ENCODE results near the gene NTM.

The NTM gene

DNA sequence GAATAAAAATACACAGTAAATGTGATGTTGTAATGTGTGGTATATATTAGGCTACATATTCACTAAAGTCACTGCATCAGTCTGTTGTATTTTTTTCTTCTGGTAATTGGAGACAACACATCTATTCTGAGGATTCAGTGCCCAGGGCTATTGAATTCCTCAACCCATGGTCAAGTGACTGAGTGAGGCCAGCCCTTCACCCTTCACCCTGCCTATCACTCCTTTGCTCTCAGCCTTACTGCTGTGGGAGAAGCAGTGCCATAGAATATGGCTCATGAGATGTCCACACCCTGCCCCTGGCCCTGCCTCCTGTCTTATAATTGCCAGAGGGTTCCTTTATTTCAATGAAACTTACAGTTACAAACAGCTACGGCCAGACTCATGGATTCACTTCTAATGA, 295.6 kb downstream of the NTM start:
- no peak overlapping the region for H3K4me2 ChIP-seq (ENCODE audit: low read length, poor library complexity, severe bottlenecking)
- H2BK5ac ChIP-seq (ENCODE audit: low read depth, low read length, poor library complexity, severe bottlenecking) = no peak overlapping the region
- no peak overlapping the region for H4K8ac ChIP-seq (ENCODE audit: low read length)
- 81% methylated on average over 1 of the region's 1 CpG for WGBS
- H3K36me3 ChIP-seq (ENCODE audit: control insufficient read depth in 1 of 2, insufficient read depth in 2 of 2, low read depth in 1 of 2, low read length in 2 of 2) = no peaks in the 10 kb centered on the region
- H3K9ac ChIP-seq (ENCODE audit: low read length) = no peak overlapping the region
- H3K27ac ChIP-seq (ENCODE audit: low read length, poor library complexity, severe bottlenecking) = no peak overlapping the region
- no peak overlapping the region for H3K18ac ChIP-seq (ENCODE audit: low read depth in 1 of 2, low read length in 2 of 2)
- no peak overlapping the region for H4K91ac ChIP-seq (ENCODE audit: low read length)
- H2BK12ac ChIP-seq (ENCODE audit: low read length in 2 of 2) = no peak overlapping the region
- H2BK120ac ChIP-seq (ENCODE audit: low read depth, low read length) = no peak overlapping the region
- H2AFZ ChIP-seq (ENCODE audit: low read depth, low read length) = no peak overlapping the region
- no peaks in the 10 kb centered on the region for H3K79me1 ChIP-seq (replicated peaks; ENCODE audit: low read length, poor library complexity, severe bottlenecking)
- H3K4me1 ChIP-seq (ENCODE audit: control insufficient read depth, insufficient read depth, low read depth, low read length) = no peaks in the 10 kb centered on the region
- peaks cover 0 to 13% of the 10 kb centered on the region in 2 experiments for H3K27me3 ChIP-seq (ENCODE audit: control insufficient read depth in 1 of 2, insufficient read depth in 1 of 2, low read length in 2 of 2)
- no peak overlapping the region for H3K23ac ChIP-seq (ENCODE audit: low read length in 2 of 2)
- H2AK5ac ChIP-seq (ENCODE audit: low read length, severe bottlenecking) = no peak overlapping the region
- H3K4ac ChIP-seq (ENCODE audit: low read depth in 1 of 2, low read length in 2 of 2) = no peak overlapping the region
- no peak overlapping the region for H2BK15ac ChIP-seq (ENCODE audit: low read depth, poor library complexity, severe bottlenecking)
- H3K9me3 ChIP-seq (ENCODE audit: control insufficient read depth, low read length) = no peaks in the 10 kb centered on the region
- H3K4me3 ChIP-seq (ENCODE audit: insufficient read depth in 1 of 2, low read depth in 1 of 2, low read length in 2 of 2) = no peak overlapping the region
- DNase-seq = no peak
- H3K14ac ChIP-seq (ENCODE audit: low read length in 2 of 2) = no peak overlapping the region

DNA sequence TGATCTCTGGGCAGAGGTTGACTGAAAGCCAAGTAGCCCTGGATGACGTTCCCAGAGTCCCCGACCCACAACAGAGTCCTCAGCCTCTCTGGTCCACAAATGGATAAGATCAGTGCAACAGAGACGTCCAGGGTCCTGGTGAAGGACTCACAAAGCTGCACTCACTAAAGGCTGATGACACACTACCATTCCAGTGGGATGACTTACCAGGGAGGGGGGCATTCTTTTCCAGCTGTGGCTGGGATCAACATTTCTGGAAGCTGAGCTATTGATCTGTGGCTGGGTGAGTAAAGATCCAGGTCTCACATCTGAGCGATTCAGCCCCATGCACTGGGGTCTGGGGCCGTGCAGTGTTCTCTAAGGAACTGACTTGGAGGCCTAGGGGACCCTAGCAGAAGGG, 296.2 kb downstream of the NTM start:
- no peaks in the 10 kb centered on the region for H3K4me1 ChIP-seq (ENCODE audit: control insufficient read depth, insufficient read depth, low read depth, low read length)
- no peak overlapping the region for H2BK120ac ChIP-seq (ENCODE audit: low read depth, low read length)
- no peak overlapping the region for H2AK5ac ChIP-seq (ENCODE audit: low read length, severe bottlenecking)
- no peak overlapping the region for H4K91ac ChIP-seq (ENCODE audit: low read length)
- no peak overlapping the region for H2BK5ac ChIP-seq (ENCODE audit: low read depth, low read length, poor library complexity, severe bottlenecking)
- no peak overlapping the region for H3K14ac ChIP-seq (ENCODE audit: low read length in 2 of 2)
- H2AFZ ChIP-seq (ENCODE audit: low read depth, low read length) = no peak overlapping the region
- peaks cover 0 to 10% of the 10 kb centered on the region in 2 experiments for H3K27me3 ChIP-seq (ENCODE audit: control insufficient read depth in 1 of 2, insufficient read depth in 1 of 2, low read length in 2 of 2)
- H4K8ac ChIP-seq (ENCODE audit: low read length) = no peak overlapping the region
- no peak overlapping the region for H3K4ac ChIP-seq (ENCODE audit: low read depth in 1 of 2, low read length in 2 of 2)
- 56% methylated on average over 5 of the region's 5 CpGs for WGBS
- H3K23ac ChIP-seq (ENCODE audit: low read length in 2 of 2) = no peak overlapping the region
- no peak overlapping the region for H3K4me3 ChIP-seq (ENCODE audit: insufficient read depth in 1 of 2, low read depth in 1 of 2, low read length in 2 of 2)
- no peaks in the 10 kb centered on the region for H3K9me3 ChIP-seq (ENCODE audit: control insufficient read depth, low read length)
- no peak overlapping the region for H3K4me2 ChIP-seq (ENCODE audit: low read length, poor library complexity, severe bottlenecking)
- H2BK12ac ChIP-seq (ENCODE audit: low read length in 2 of 2) = no peak overlapping the region
- DNase-seq = no peak
- no peaks in the 10 kb centered on the region for H3K36me3 ChIP-seq (ENCODE audit: control insufficient read depth in 1 of 2, insufficient read depth in 2 of 2, low read depth in 1 of 2, low read length in 2 of 2)
- H3K79me1 ChIP-seq (replicated peaks; ENCODE audit: low read length, poor library complexity, severe bottlenecking) = no peaks in the 10 kb centered on the region
- H3K27ac ChIP-seq (ENCODE audit: low read length, poor library complexity, severe bottlenecking) = no peak overlapping the region
- no peak overlapping the region for H2BK15ac ChIP-seq (ENCODE audit: low read depth, poor library complexity, severe bottlenecking)
- no peak overlapping the region for H3K18ac ChIP-seq (ENCODE audit: low read depth in 1 of 2, low read length in 2 of 2)
- H3K9ac ChIP-seq (ENCODE audit: low read length) = no peak overlapping the region

DNA sequence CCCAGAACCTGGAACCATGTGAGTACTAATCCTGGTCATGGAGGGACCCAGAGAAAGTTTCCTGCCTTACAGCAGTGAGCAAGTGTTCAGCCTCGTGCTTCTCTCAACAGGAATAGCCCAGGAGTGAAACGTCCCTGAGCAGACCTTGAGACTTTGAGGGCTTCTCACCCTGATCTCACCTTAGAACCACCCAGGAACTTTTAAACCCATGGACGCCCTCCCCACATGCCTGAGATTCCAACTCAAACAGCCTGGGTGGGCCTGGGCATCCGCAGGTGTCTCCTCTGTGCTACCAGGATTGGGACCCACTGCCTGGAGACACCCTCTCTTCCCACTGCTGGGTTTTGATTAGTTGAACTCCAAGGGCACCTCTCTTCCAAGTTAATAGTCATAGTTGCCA, 297.2 kb downstream of the NTM start:
- Histone ChIP-seq H3K79me1 (replicated peaks; ENCODE audit: low read length, poor library complexity, severe bottlenecking) (no peaks in the 10 kb centered on the region), H3K14ac (ENCODE audit: low read length in 2 of 2) (no peak overlapping the region), H2AK5ac (ENCODE audit: low read length, severe bottlenecking) (no peak overlapping the region), H3K4me2 (ENCODE audit: low read length, poor library complexity, severe bottlenecking) (no peak overlapping the region), H3K9ac (ENCODE audit: low read length) (no peak overlapping the region), H2BK120ac (ENCODE audit: low read depth, low read length) (no peak overlapping the region), H3K27ac (ENCODE audit: low read length, poor library complexity, severe bottlenecking) (no peak overlapping the region), H3K23ac (ENCODE audit: low read length in 2 of 2) (no peak overlapping the region), H3K4me1 (ENCODE audit: control insufficient read depth, insufficient read depth, low read depth, low read length) (no peaks in the 10 kb centered on the region), H4K91ac (ENCODE audit: low read length) (no peak overlapping the region), H3K27me3 (ENCODE audit: control insufficient read depth in 1 of 2, insufficient read depth in 1 of 2, low read length in 2 of 2) (peaks cover 0 to 10% of the 10 kb centered on the region in 2 experiments), H2AFZ (ENCODE audit: low read depth, low read length) (no peak overlapping the region), H3K36me3 (ENCODE audit: control insufficient read depth in 1 of 2, insufficient read depth in 2 of 2, low read depth in 1 of 2, low read length in 2 of 2) (no peaks in the 10 kb centered on the region), H3K18ac (ENCODE audit: low read depth in 1 of 2, low read length in 2 of 2) (no peak overlapping the region), H3K4ac (ENCODE audit: low read depth in 1 of 2, low read length in 2 of 2) (no peak overlapping the region), H4K8ac (ENCODE audit: low read length) (no peak overlapping the region), H2BK15ac (ENCODE audit: low read depth, poor library complexity, severe bottlenecking) (no peak overlapping the region), H2BK12ac (ENCODE audit: low read length in 2 of 2) (no peak overlapping the region), H3K4me3 (ENCODE audit: insufficient read depth in 1 of 2, low read depth in 1 of 2, low read length in 2 of 2) (no peak overlapping the region), H3K9me3 (ENCODE audit: control insufficient read depth, low read length) (no peaks in the 10 kb centered on the region), H2BK5ac (ENCODE audit: low read depth, low read length, poor library complexity, severe bottlenecking) (no peak overlapping the region)
- WGBS = 89% methylated on average over 4 of the region's 4 CpGs
- no peak for DNase-seq

DNA sequence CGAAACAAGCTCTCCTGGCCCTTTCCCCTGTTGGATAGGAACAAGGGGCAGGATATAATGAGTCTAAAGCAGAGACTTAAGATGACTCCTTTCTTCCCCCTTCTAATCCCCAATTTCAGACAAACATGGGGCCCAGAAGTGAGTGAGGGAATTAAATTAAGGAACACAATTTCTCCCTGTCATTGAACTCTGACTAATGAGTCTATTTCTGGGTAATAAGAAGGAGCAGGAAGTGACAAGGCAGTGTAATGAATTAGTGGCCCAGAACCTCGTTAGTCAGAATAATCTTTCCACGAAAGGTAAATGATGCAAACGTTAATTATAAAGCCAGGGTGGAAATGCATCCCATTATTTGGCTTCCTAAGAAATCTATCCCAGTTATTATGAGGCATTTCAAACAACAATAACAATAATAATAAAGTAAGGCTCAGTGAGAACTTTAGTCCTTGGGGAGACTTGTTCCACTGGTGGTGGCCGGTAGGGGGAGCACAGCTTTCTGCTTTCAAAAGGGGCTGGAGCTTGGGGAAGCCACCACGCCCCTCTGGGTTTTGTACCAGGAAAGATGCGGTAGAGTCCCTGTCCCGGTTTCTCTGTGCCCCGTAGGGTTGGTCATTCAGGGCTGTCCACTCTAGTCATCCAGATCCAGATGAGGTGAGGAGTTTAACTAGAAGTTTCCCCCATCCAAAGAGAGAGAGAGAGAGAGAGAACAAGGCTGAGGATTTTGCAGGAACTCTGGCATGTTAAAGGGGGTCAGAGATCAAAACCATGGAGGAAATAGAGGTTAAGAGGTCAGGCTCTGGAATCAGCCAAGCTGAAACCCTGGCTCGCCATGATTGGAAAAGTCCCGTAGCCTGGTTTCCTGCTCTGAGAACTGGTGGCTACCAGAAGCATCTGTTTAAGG, 298.3 kb downstream of the NTM start:
- no peaks in the 10 kb centered on the region for H3K4me1 ChIP-seq (ENCODE audit: control insufficient read depth, insufficient read depth, low read depth, low read length)
- H3K79me1 ChIP-seq (replicated peaks; ENCODE audit: low read length, poor library complexity, severe bottlenecking) = no peaks in the 10 kb centered on the region
- H2BK15ac ChIP-seq (ENCODE audit: low read depth, poor library complexity, severe bottlenecking) = no peak overlapping the region
- no peaks in the 10 kb centered on the region for H3K9me3 ChIP-seq (ENCODE audit: control insufficient read depth, low read length)
- no peak overlapping the region for H3K14ac ChIP-seq (ENCODE audit: low read length in 2 of 2)
- no peaks in the 10 kb centered on the region for H3K36me3 ChIP-seq (ENCODE audit: control insufficient read depth in 1 of 2, insufficient read depth in 2 of 2, low read depth in 1 of 2, low read length in 2 of 2)
- no peak overlapping the region for H3K4me2 ChIP-seq (ENCODE audit: low read length, poor library complexity, severe bottlenecking)
- no peak overlapping the region for H3K4me3 ChIP-seq (ENCODE audit: insufficient read depth in 1 of 2, low read depth in 1 of 2, low read length in 2 of 2)
- H3K27me3 ChIP-seq (ENCODE audit: control insufficient read depth in 1 of 2, insufficient read depth in 1 of 2, low read length in 2 of 2) = peaks cover 0 to 10% of the 10 kb centered on the region in 2 experiments
- H2BK120ac ChIP-seq (ENCODE audit: low read depth, low read length) = no peak overlapping the region
- H2BK12ac ChIP-seq (ENCODE audit: low read length in 2 of 2) = no peak overlapping the region
- DNase-seq = peak; percentile 54
- H2AK5ac ChIP-seq (ENCODE audit: low read length, severe bottlenecking) = no peak overlapping the region
- H3K9ac ChIP-seq (ENCODE audit: low read length) = no peak overlapping the region
- no peak overlapping the region for H3K4ac ChIP-seq (ENCODE audit: low read depth in 1 of 2, low read length in 2 of 2)
- no peak overlapping the region for H4K8ac ChIP-seq (ENCODE audit: low read length)
- H2BK5ac ChIP-seq (ENCODE audit: low read depth, low read length, poor library complexity, severe bottlenecking) = no peak overlapping the region
- 8% methylated on average over 7 of the region's 11 CpGs for WGBS
- H3K23ac ChIP-seq (ENCODE audit: low read length in 2 of 2) = no peak overlapping the region
- H2AFZ ChIP-seq (ENCODE audit: low read depth, low read length) = no peak overlapping the region
- H3K27ac ChIP-seq (ENCODE audit: low read length, poor library complexity, severe bottlenecking) = no peak overlapping the region
- no peak overlapping the region for H3K18ac ChIP-seq (ENCODE audit: low read depth in 1 of 2, low read length in 2 of 2)
- H4K91ac ChIP-seq (ENCODE audit: low read length) = no peak overlapping the region

Data from mesenchymal stem cell (in vitro differentiated cells and primary cell).